SU-DHL-6 (cell line): ENCODE measurements around the gene CCNJL.

Experiments used
- H2AFZ ChIP-seq: fragments of 200-600 bp; sonication (generic); 2 replicates; pipeline ENCODE4 v1.6.1; 2014; ENCODE audit warnings: low read depth, mild to moderate bottlenecking, moderate library complexity, mixed read lengths, antibody characterized with exemption, low read length; ENCODE audit not compliant: severe bottlenecking
- H3F3A ChIP-seq: fragments of 200-600 bp; shearing (Covaris generic); 2 replicates; pipeline ENCODE4 v1.6.0; 2016; ENCODE audit warnings: antibody characterized with exemption, mild to moderate bottlenecking; ENCODE audit not compliant: insufficient read depth
- H3K27ac ChIP-seq: fragments of 200-600 bp; sonication (generic); 2 replicates; pipeline ENCODE4 v1.5.1; 2016; ENCODE audit warnings: low read depth, mild to moderate bottlenecking, low read length, moderate library complexity, mixed read lengths
- H3K27me3 ChIP-seq: fragments of 200-600 bp; sonication (generic), shearing (Covaris generic); 2 replicates; pipeline ENCODE4 v1.6.0; 2014; ENCODE audit warnings: mild to moderate bottlenecking, low read length
- H3K36me3 ChIP-seq: fragments of 200-600 bp; sonication (generic); 2 replicates; pipeline ENCODE4 v1.6.1; 2014; ENCODE audit warnings: mild to moderate bottlenecking, low read length, mixed read lengths
- H3K4me2 ChIP-seq: fragments of 300-600, 200-600 bp; shearing (Covaris generic), sonication (generic); 2 replicates; pipeline ENCODE4 v1.6.0; 2014; ENCODE audit warnings: low read length, low read depth, mild to moderate bottlenecking; ENCODE audit not compliant: poor library complexity, severe bottlenecking
- H3K4me3 ChIP-seq: fragments of 200-600 bp; sonication (generic); 2 replicates; pipeline ENCODE4 v1.5.1; 2014; ENCODE audit warnings: antibody characterized with exemption, low read length, mild to moderate bottlenecking, mixed read lengths; ENCODE audit not compliant: insufficient read depth, poor library complexity, severe bottlenecking
- H3K79me2 ChIP-seq: fragments of 200-600 bp; sonication (generic); 2 replicates; pipeline ENCODE4 v1.6.1; 2014; ENCODE audit warnings: mild to moderate bottlenecking, low read length, moderate library complexity; ENCODE audit not compliant: insufficient read depth
- H3K9ac ChIP-seq: fragments of 200-600 bp; sonication (generic); 2 replicates; pipeline ENCODE4 v1.7.0; 2014; ENCODE audit warnings: mild to moderate bottlenecking, low read length
- H3K9me2 ChIP-seq: fragments of 200-600 bp; sonication (generic); replicated peaks from 2 replicates; pipeline ENCODE4 v1.6.1; 2014; ENCODE audit warnings: low read length; ENCODE audit not compliant: insufficient read depth
- H3K9me3 ChIP-seq: fragments of 200-600 bp; sonication (generic); 2 replicates; pipeline ENCODE4 v1.6.1; 2014; ENCODE audit warnings: low read length, mixed read lengths; ENCODE audit not compliant: insufficient read depth
- H4K20me1 ChIP-seq: fragments of 200-600 bp; sonication (generic); 2 replicates; pipeline ENCODE4 v1.6.1; 2014; ENCODE audit warnings: low read depth, mild to moderate bottlenecking, antibody characterized with exemption, low read length, moderate library complexity, mixed read lengths
- EZH2phosphoT487 ChIP-seq: fragments of 200-600 bp; sonication (generic), shearing (Covaris generic); conservative IDR thresholded peaks from 2 replicates; pipeline ENCODE4 v1.6.1; 2018; ENCODE audit warnings: mild to moderate bottlenecking, antibody characterized with exemption, low read length, moderate library complexity, mixed read lengths
- TF ChIP-seq, protein P1 (sequence below): fragments of 200-600 bp; sonication (generic); IDR thresholded peaks from one replicate; pipeline ENCODE4 v1.5.1; 2017; ENCODE audit warnings: antibody characterized with exemption, mild to moderate bottlenecking, low read length, moderate library complexity; ENCODE audit not compliant: insufficient read depth, poor library complexity, severe bottlenecking

Gene CCNJL

DNA sequence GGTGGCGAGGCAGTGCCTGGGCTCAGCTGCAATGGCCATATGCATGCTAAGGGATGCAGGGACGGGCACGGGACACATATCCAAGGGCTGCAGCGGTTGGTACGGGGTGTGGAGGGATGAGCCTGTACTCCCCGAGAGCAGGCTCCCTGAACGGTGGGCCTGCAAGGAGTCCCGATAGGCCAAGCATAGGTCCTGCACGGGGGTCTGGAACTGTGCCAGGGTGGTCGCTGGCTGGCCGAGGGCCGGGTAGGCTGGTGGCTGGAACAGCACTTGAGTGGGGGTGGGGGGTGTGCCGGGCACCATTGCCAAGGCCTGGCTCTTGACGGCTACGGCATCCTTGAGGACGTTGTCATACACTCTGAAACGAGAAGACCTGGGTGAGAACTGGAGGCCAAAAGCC, 58.9 kb downstream of the CCNJL start:
- Histone ChIP-seq H3K4me2 (no peak overlapping the region), H3K9me2 (no peaks in the 10 kb centered on the region), H4K20me1 (no peaks in the 10 kb centered on the region), H3K9ac (no peak overlapping the region), H3F3A (no peaks in the 10 kb centered on the region), H3K27ac (no peak overlapping the region), H3K36me3 (no peaks in the 10 kb centered on the region), H3K4me3 (no peak overlapping the region), H3K9me3 (no peaks in the 10 kb centered on the region), H2AFZ (no peak overlapping the region), H3K79me2 (no peaks in the 10 kb centered on the region), H3K27me3 (no peaks in the 10 kb centered on the region)
- no peak for TF ChIP-seq EZH2phosphoT487
- TF ChIP-seq, protein P1, sequence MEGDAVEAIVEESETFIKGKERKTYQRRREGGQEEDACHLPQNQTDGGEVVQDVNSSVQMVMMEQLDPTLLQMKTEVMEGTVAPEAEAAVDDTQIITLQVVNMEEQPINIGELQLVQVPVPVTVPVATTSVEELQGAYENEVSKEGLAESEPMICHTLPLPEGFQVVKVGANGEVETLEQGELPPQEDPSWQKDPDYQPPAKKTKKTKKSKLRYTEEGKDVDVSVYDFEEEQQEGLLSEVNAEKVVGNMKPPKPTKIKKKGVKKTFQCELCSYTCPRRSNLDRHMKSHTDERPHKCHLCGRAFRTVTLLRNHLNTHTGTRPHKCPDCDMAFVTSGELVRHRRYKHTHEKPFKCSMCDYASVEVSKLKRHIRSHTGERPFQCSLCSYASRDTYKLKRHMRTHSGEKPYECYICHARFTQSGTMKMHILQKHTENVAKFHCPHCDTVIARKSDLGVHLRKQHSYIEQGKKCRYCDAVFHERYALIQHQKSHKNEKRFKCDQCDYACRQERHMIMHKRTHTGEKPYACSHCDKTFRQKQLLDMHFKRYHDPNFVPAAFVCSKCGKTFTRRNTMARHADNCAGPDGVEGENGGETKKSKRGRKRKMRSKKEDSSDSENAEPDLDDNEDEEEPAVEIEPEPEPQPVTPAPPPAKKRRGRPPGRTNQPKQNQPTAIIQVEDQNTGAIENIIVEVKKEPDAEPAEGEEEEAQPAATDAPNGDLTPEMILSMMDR = no peak

DNA sequence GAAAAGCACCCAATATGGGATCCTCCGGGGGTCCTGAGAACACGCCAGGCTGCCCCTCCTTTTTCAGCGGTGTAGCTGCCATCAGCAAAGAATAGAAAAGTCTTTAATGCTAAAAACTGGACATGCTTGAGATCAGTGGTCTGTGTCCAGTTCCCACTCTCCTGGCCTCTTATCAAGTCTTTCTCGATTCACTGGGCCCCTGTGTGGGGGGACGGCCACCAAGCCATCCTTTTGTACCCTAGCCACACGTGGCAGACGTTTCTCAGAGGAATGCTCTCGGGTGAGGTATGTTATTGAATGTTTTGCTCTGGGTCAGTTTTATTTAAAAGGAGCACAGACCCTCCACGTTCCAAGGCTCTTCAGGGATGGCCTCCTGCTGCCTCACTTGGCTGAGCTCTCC, 59.4 kb downstream of the CCNJL start:
- Histone ChIP-seq H3K4me2 (no peak overlapping the region), H3K4me3 (no peak overlapping the region), H3F3A (no peaks in the 10 kb centered on the region), H3K9me2 (no peaks in the 10 kb centered on the region), H2AFZ (no peak overlapping the region), H3K9me3 (no peaks in the 10 kb centered on the region), H3K27me3 (no peaks in the 10 kb centered on the region), H3K9ac (no peak overlapping the region), H4K20me1 (no peaks in the 10 kb centered on the region), H3K27ac (no peak overlapping the region), H3K36me3 (no peaks in the 10 kb centered on the region), H3K79me2 (no peaks in the 10 kb centered on the region)
- TF ChIP-seq EZH2phosphoT487 = no peak
- TF ChIP-seq, protein P1 = no peak

DNA sequence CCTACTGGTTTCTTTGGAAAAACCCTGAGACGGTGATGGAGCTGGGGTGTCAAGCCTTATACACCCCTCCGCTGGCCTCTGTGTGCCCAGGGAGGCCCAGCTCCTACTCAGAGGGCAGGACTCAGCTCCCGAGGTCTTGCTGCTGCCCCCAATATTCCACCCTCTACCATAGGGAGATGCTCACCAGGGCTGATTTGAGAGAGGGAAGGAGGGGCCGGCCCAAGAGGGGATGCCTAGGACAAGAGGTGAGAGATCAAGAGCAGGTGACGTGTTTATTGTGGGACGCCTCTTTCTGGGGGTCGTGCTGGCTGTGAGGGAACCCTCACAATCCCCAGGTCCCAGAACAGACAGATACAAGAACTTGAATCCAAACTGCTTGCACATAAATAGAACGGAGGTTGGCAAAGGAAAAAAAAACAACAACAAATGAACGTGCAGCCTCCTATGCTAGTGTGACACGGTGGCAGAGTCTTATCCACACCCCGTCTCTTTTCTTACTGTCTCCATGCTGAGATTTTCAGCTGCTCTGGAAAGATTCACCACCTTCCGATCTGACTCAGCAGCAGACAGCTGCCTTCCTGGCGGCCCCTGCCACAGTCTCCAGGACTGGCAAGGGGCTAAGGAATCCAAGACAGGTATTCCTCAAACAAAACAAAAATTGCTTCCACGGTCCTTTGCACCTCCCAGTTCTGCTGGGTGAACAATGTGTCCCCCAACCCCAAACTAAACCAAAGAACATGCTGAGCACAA, 60.8 kb downstream of the CCNJL start:
- no peaks in the 10 kb centered on the region for H3K79me2 ChIP-seq
- TF ChIP-seq, protein P1 = no peak
- no peak for TF ChIP-seq EZH2phosphoT487
- no peaks in the 10 kb centered on the region for H3K9me2 ChIP-seq
- H3K4me2 ChIP-seq = no peak overlapping the region
- H3K9ac ChIP-seq = no peak overlapping the region
- H3K9me3 ChIP-seq = no peaks in the 10 kb centered on the region
- no peaks in the 10 kb centered on the region for H3F3A ChIP-seq
- no peaks in the 10 kb centered on the region for H3K27me3 ChIP-seq
- no peaks in the 10 kb centered on the region for H4K20me1 ChIP-seq
- no peak overlapping the region for H3K4me3 ChIP-seq
- no peak overlapping the region for H3K27ac ChIP-seq
- H2AFZ ChIP-seq = no peak overlapping the region
- no peaks in the 10 kb centered on the region for H3K36me3 ChIP-seq
